Hepatocyte (in vitro differentiated cells): ENCODE data around the gene HS3ST3B1. TPM values are rescaled to one million over a fixed set of nuclear protein-coding genes. Genes with fewer than 3 reads are reported as not detected.

Experiments used
- DNase-seq: peaks from one replicate; pipeline ENCODE4 v3.0.0-alpha.2; 2016; ENCODE audit warnings: low spot score
- H2AFZ ChIP-seq: fragments of 200-600 bp; sonication (generic); 2 replicates; pipeline ENCODE4 v1.6.0; 2016; ENCODE audit warnings: antibody characterized with exemption, mild to moderate bottlenecking
- H3K27ac ChIP-seq: fragments of 200-600 bp; sonication (generic); 2 replicates; pipeline ENCODE4 v1.5.1; 2016; ENCODE audit warnings: mild to moderate bottlenecking
- H3K27me3 ChIP-seq: fragments of 200-600 bp; sonication (generic); 2 replicates; pipeline ENCODE4 v1.6.1; 2016
- H3K36me3 ChIP-seq: fragments of 200-600 bp; sonication (generic); replicated peaks from 2 replicates; pipeline ENCODE4 v1.5.1; 2016; ENCODE audit warnings: low read depth; ENCODE audit not compliant: insufficient read depth
- H3K4me1 ChIP-seq: fragments of 200-600 bp; sonication (generic); 2 replicates; pipeline ENCODE4 v1.5.1; 2016; ENCODE audit warnings: mild to moderate bottlenecking, moderate library complexity; ENCODE audit not compliant: insufficient read depth
- H3K4me2 ChIP-seq: fragments of 200-600 bp; sonication (generic); 2 replicates; pipeline ENCODE4 v1.6.0; 2016
- H3K4me3 ChIP-seq: fragments of 200-600 bp; sonication (generic); 2 replicates; pipeline ENCODE4 v1.5.1; 2016; ENCODE audit warnings: mild to moderate bottlenecking
- H3K79me2 ChIP-seq: fragments of 200-600 bp; sonication (generic); 2 replicates; pipeline ENCODE4 v1.6.0; 2017; ENCODE audit warnings: mild to moderate bottlenecking
- H3K9me2 ChIP-seq: fragments of 200-600 bp; sonication (generic); replicated peaks from 2 replicates; pipeline ENCODE4 v1.6.0; 2017; ENCODE audit warnings: mild to moderate bottlenecking; ENCODE audit not compliant: insufficient read depth
- H3K9me3 ChIP-seq: fragments of 200-600 bp; sonication (generic); 2 replicates; pipeline ENCODE4 v1.5.1; 2016; ENCODE audit warnings: low read depth, mild to moderate bottlenecking
- H4K20me1 ChIP-seq: fragments of 200-600 bp; sonication (generic); 2 replicates; pipeline ENCODE4 v1.6.0; 2016; ENCODE audit warnings: mild to moderate bottlenecking; ENCODE audit not compliant: insufficient read depth, poor library complexity, severe bottlenecking
- CTCF ChIP-seq: fragments of 200-600 bp; sonication (generic); IDR thresholded peaks from 2 replicates; pipeline ENCODE4 v1.5.1; 2016; ENCODE audit warnings: antibody characterized with exemption, mild to moderate bottlenecking; ENCODE audit not compliant: poor library complexity
- EZH2 ChIP-seq: fragments of 200-600 bp; sonication (generic); IDR thresholded peaks from 2 replicates; pipeline ENCODE4 v1.6.1; 2016; ENCODE audit warnings: antibody characterized with exemption, mild to moderate bottlenecking, borderline replicate concordance
- EZH2phosphoT487 ChIP-seq: fragments of 200-600 bp; sonication (generic); IDR thresholded peaks from one replicate; pipeline ENCODE4 v1.6.1; 2018; ENCODE audit warnings: antibody characterized with exemption, mild to moderate bottlenecking, low read depth, moderate library complexity; ENCODE audit not compliant: unreplicated experiment, severe bottlenecking
- WGBS: methylation state at CpG from one replicate; pipeline ENCODE4 v1.1.6; 2016; ENCODE audit warnings: low lambda C conversion rate; ENCODE audit errors: missing lambda C conversion rate; 5-methylcytosine and 5-hydroxymethylcytosine counted together
- polyA plus RNA-seq: library from polyadenylated mRNA; unstranded; fragments of >200 nt; fragmentation: Nextera tagmentation; extraction: Ambion mirVana; gene quantifications from 2 replicates; pipeline ENCODE4 v1.2.1, GENCODE V29; 2016
- total RNA-seq: library from RNA; depleted of rRNA; stranded (reverse); fragments of >200 nt; gene quantifications from 2 replicates; pipeline ENCODE4 v1.2.3, GENCODE V29; 2014

The HS3ST3B1 gene
- total and polyA plus RNA-seq, 2 experiments from 2014 or later = 3.7 to 5.8 TPM

- TF ChIP-seq EZH2 = no peak
- TF ChIP-seq CTCF = no peak
- TF ChIP-seq EZH2phosphoT487 = no peak
- no peak for DNase-seq
- Histone ChIP-seq H3K4me2 (no peak overlapping the region), H3K27ac (no peak overlapping the region), H3K79me2 (peaks cover 3% of the 10 kb centered on the region), H3K36me3 (no peaks in the 10 kb centered on the region), H3K9me2 (no peaks in the 10 kb centered on the region), H3K4me1 (peaks cover 3% of the 10 kb centered on the region), H2AFZ (no peak overlapping the region), H3K4me3 (no peak overlapping the region), H4K20me1 (no peaks in the 10 kb centered on the region), H3K9me3 (no peaks in the 10 kb centered on the region), H3K27me3 (peaks cover 4% of the 10 kb centered on the region)
- WGBS = 75% methylated on average over 3 of the region's 3 CpGs
These were observed 31.1 kb downstream of the HS3ST3B1 start for GRCh38 chr17:14331982-14332298.

- Histone ChIP-seq H3K4me1 (peaks cover 3% of the 10 kb centered on the region), H3K36me3 (no peaks in the 10 kb centered on the region), H3K4me2 (no peak overlapping the region), H3K27ac (no peak overlapping the region), H3K79me2 (peaks cover 3% of the 10 kb centered on the region), H3K9me3 (no peaks in the 10 kb centered on the region), H2AFZ (no peak overlapping the region), H3K27me3 (peaks cover 4% of the 10 kb centered on the region), H3K4me3 (no peak overlapping the region), H3K9me2 (no peaks in the 10 kb centered on the region), H4K20me1 (no peaks in the 10 kb centered on the region)
- DNase-seq = no peak
- TF ChIP-seq EZH2 (no peak), CTCF (no peak), EZH2phosphoT487 (no peak)
- 78% methylated on average over 10 of the region's 10 CpGs for WGBS
These were observed 31.4 kb downstream of the HS3ST3B1 start for GRCh38 chr17:14332331-14332730.

- Histone ChIP-seq H3K27ac (no peak overlapping the region), H3K4me3 (no peak overlapping the region), H3K79me2 (peaks cover 3% of the 10 kb centered on the region), H3K27me3 (peaks cover 4% of the 10 kb centered on the region), H3K4me2 (no peak overlapping the region), H3K9me3 (no peaks in the 10 kb centered on the region), H3K36me3 (no peaks in the 10 kb centered on the region), H2AFZ (no peak overlapping the region), H4K20me1 (no peaks in the 10 kb centered on the region), H3K4me1 (peaks cover 3% of the 10 kb centered on the region), H3K9me2 (no peaks in the 10 kb centered on the region)
- 92% methylated on average over 7 of the region's 7 CpGs for WGBS
- no peak for TF ChIP-seq CTCF
- no peak for TF ChIP-seq EZH2
- no peak for DNase-seq
These were observed 32.6 kb downstream of the HS3ST3B1 start for GRCh38 chr17:14333506-14333905.

GRCh38 chr17:14334276-14334840, 33.5 kb downstream of the HS3ST3B1 start:
- H3K36me3 ChIP-seq = no peaks in the 10 kb centered on the region
- H3K9me3 ChIP-seq = no peaks in the 10 kb centered on the region
- H2AFZ ChIP-seq = no peak overlapping the region
- H3K4me1 ChIP-seq = peaks cover 3% of the 10 kb centered on the region
- no peak overlapping the region for H3K4me2 ChIP-seq
- H3K79me2 ChIP-seq = peaks cover 3% of the 10 kb centered on the region
- no peak overlapping the region for H3K4me3 ChIP-seq
- WGBS = 85% methylated on average over 3 of the region's 3 CpGs
- no peak overlapping the region for H3K27ac ChIP-seq
- H3K9me2 ChIP-seq = no peaks in the 10 kb centered on the region
- no peak for DNase-seq
- no peaks in the 10 kb centered on the region for H4K20me1 ChIP-seq
- TF ChIP-seq CTCF (no peak), EZH2 (no peak), EZH2phosphoT487 (no peak)
- H3K27me3 ChIP-seq = peaks cover 4% of the 10 kb centered on the region
